ENCODE results near the gene SRRM1. TPM values are rescaled to one million over a fixed set of nuclear protein-coding genes. Genes with fewer than 3 reads are reported as not detected.
A peak's percentile ranks its signal among the peaks of the same experiment; 100 is the strongest.
"Not testable (repeated sequence)": the region's sequence is repeated elsewhere in the genome, so short reads cannot be mapped to it uniquely, and the experiment has no call there.

SRRM1 gene
- total RNA-seq, 4 donors from 2014 or later, result 53.3 to 118 (median 83.3) TPM

GRCh38 chr1:24704411-24705259 is 61.5 kb downstream of the SRRM1 start:
- 65% methylated on average over 16 of the region's 16 CpGs for WGBS, 2 donors
- DNase-seq (ENCODE audit: low spot score in 2 of 2), result no peak
- no peak overlapping the region for H3K4me3 ChIP-seq (ENCODE audit: low read depth, poor library complexity, severe bottlenecking)
- intact Hi-C loops (cut with DNase I; ENCODE audit: low total_unique reads), result no loop called here
- TF ChIP-seq POLR2A (IDR thresholded peaks at IDR 0.05) (no peak), CTCF (IDR thresholded peaks at IDR 0.05) (no peak)

GRCh38 chr1:24705260-24706073 is 62.4 kb downstream of the SRRM1 start:
- no peak overlapping the region for H3K4me3 ChIP-seq (ENCODE audit: low read depth, poor library complexity, severe bottlenecking)
- peak; percentile 73 to 91 for DNase-seq (ENCODE audit: low spot score in 2 of 2)
- WGBS, 2 donors, result 53 to 56% methylated on average over 18 of the region's 18 CpGs
- intact Hi-C loops (cut with DNase I; ENCODE audit: low total_unique reads), result no loop called here
- TF ChIP-seq POLR2A (IDR thresholded peaks at IDR 0.05), result no peak
- no peak for TF ChIP-seq CTCF (IDR thresholded peaks at IDR 0.05)

- WGBS, 2 donors, result 94 to 95% methylated on average over 9 of the region's 9 CpGs
- H3K4me3 ChIP-seq (ENCODE audit: low read depth, poor library complexity, severe bottlenecking); intact Hi-C loops (cut with DNase I; ENCODE audit: low total_unique reads); DNase-seq (ENCODE audit: low spot score in 2 of 2): not testable (repeated sequence)
Observed at GRCh38 chr1:24706074-24706389, 62.9 kb downstream of the SRRM1 start.

GRCh38 chr1:24707687-24708086 is 64.6 kb downstream of the SRRM1 start:
- 77 to 85% methylated on average over 4 of the region's 4 CpGs for WGBS, 2 donors
- intact Hi-C loops (cut with DNase I; ENCODE audit: low total_unique reads), result no loop called here
- no peak overlapping the region for H3K4me3 ChIP-seq (ENCODE audit: low read depth, poor library complexity, severe bottlenecking)
- DNase-seq (ENCODE audit: low spot score in 2 of 2), result no peak
- TF ChIP-seq CTCF (IDR thresholded peaks at IDR 0.05) (no peak), POLR2A (IDR thresholded peaks at IDR 0.05) (no peak)

GRCh38 chr1:24708938-24709337 is 65.8 kb downstream of the SRRM1 start:
- intact Hi-C loops (cut with DNase I; ENCODE audit: low total_unique reads), result no loop called here
- TF ChIP-seq POLR2A (IDR thresholded peaks at IDR 0.05) (no peak), CTCF (IDR thresholded peaks at IDR 0.05) (no peak)
- 87% methylated on average over 4 of the region's 4 CpGs for WGBS, 2 donors
- DNase-seq (ENCODE audit: low spot score in 2 of 2), result no peak
- no peak overlapping the region for H3K4me3 ChIP-seq (ENCODE audit: low read depth, poor library complexity, severe bottlenecking)

GRCh38 chr1:24709791-24710441 is 66.8 kb downstream of the SRRM1 start:
- intact Hi-C loops (cut with DNase I; ENCODE audit: low total_unique reads), result no loop called here
- DNase-seq (ENCODE audit: low spot score in 2 of 2), result no peak
- TF ChIP-seq CTCF (IDR thresholded peaks at IDR 0.05), result no peak
- TF ChIP-seq POLR2A (IDR thresholded peaks at IDR 0.05), result no peak
- no peak overlapping the region for H3K4me3 ChIP-seq (ENCODE audit: low read depth, poor library complexity, severe bottlenecking)
- 79 to 84% methylated on average over 5 of the region's 5 CpGs for WGBS, 2 donors
